ENCODE data around the gene EDIL3.

- TF ChIP-seq CTCF (IDR thresholded peaks at IDR 0.05) = no peak
- TF ChIP-seq POLR2A (IDR thresholded peaks at IDR 0.05) = no peak
- TF ChIP-seq EP300 (IDR thresholded peaks at IDR 0.05) = no peak
Observed at GRCh38 chr5:84227236-84227635, 157.4 kb downstream of the EDIL3 start.

Measured in tibial nerve (tissue), 4 donors.